ENCODE measurements around the gene RAB3D. TPM values are rescaled to one million over a fixed set of nuclear protein-coding genes. Genes with fewer than 3 reads are reported as not detected.

Gene RAB3D
- total RNA-seq, 2 experiments from 2014 or later: 9.8 to 10.7 TPM

DNA sequence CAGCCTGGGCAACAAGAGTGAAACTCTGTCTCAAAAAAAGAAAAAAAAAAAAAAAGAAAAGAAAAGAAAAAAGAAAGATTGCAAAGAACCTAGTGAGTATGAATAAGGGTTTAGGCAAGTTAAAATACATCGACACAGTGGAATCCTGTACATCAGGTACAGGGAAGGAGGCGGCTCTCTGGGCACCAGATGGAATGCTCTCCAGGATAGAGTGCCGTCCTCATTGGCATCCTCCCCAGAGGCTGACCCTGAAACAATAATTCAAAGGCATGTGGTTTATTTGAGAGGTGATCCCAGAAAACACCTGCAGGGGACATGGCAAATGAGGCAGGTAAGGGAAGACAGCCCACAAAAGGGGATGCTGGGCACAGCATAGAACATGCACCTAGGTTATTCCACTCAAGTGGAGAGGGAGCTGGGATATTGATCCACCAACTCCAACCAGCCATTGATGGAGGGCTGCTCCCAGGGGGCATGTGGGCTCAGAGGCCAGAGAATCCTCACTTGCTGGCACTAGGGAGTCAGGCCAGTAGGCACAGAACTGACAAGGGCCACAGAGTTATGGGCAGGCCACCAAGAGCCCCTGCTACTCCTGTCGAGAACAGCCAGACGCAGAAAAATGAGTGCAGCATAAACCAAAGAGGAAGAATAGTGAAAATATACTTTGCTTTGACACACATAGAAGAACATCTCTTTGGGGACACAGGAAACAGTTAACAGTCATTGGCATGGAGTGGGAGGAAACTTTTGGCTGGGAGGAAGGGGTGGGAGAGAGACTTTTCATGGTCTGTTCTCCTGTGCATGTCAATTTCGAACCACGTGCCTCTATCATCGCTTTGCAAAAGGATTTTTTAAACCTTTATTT lies 39.3 kb downstream of the RAB3D start:
- intact Hi-C loops (cut with micrococcal nuclease): no loop called here
- CTCF ChIA-PET: no interaction called here
- no peak overlapping the region for H3K27ac Mint-ChIP-seq
- H3K4me3 Mint-ChIP-seq: no peak overlapping the region
- no peaks in the 10 kb centered on the region for H3K4me1 Mint-ChIP-seq (ENCODE audit: low read depth)
- H3K27me3 Mint-ChIP-seq (ENCODE audit: low read depth): no peaks in the 10 kb centered on the region
- H3K9me3 Mint-ChIP-seq: no peaks in the 10 kb centered on the region
- H3K36me3 Mint-ChIP-seq (ENCODE audit: low read depth): no peaks in the 10 kb centered on the region
- DNase-seq: no peak

DNA sequence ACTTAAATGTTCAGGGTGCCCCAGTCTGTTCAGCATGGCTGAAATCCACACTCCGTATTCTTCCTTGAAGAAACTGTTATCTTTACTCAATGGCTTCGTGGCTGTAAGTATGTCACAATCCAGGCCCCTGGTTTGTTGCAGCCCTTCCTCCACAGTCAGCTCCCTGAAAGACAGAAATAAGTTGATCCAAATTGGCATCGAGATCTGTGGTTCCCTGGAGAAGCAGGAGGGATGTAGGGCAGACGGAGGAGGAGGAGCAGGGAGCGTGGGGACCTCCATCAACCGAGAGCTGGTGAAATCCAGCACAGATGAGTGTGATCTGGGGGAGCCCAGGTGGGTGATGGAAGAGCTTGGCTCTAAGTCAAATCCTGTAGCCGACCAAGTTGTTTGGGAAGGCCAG lies 43.2 kb downstream of the RAB3D start:
- H3K4me3 Mint-ChIP-seq: no peak overlapping the region
- CTCF ChIA-PET: interaction anchor here (0.6 kb wide), 2 partner anchors 45 to 516 kb away, joined by 3 to 4 read pairs; no protein-coding TSS in a partner anchor
- intact Hi-C loops (cut with micrococcal nuclease): no loop called here
- no peak for DNase-seq
- H3K9me3 Mint-ChIP-seq: no peaks in the 10 kb centered on the region
- H3K27me3 Mint-ChIP-seq (ENCODE audit: low read depth): peaks cover 6% of the 10 kb centered on the region
- H3K27ac Mint-ChIP-seq: no peak overlapping the region
- H3K4me1 Mint-ChIP-seq (ENCODE audit: low read depth): peaks cover 9% of the 10 kb centered on the region
- H3K36me3 Mint-ChIP-seq (ENCODE audit: low read depth): no peaks in the 10 kb centered on the region

DNA sequence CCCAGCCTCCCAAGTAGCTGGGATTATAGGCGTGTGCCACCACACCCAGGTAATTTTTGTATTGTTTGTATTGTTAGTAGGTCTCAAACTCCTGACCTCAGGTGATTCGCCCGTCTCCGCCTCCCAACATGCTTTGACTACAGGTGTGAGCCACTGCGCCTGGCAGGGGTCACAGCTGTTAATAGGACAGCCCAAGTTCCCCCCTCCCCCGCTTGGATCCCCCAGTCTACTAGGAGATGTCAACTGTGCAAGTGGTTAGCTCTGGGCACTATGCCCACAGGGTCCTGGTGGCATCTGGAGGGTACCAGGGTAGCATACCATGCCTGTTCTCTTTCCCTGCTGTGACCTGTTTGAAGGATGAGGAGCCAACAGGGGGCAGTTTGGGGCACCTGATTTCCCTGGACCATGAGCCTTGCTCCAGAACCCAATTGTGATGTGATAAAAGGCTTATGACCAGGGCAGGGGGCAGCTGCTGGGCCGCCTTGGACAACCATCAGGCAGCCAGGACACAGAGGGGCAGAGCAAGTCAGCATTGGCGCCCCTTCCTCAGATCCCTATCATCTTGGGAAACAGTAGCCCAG lies 43.7 kb downstream of the RAB3D start, which contains the start of gene TSPAN16:
Gene TSPAN16, plus strand, starts transcription at position 496 of the 581 bp plus-strand sequence. CDS start 138 bp downstream, outside the sequence.
- no peak within 1 kb of the TSS for H3K4me3 Mint-ChIP-seq
- no peaks in the 10 kb centered on the region for H3K9me3 Mint-ChIP-seq
- intact Hi-C loops (cut with micrococcal nuclease): no loop called here
- DNase-seq: no peak
- peaks cover 8% of the 10 kb centered on the region for H3K27me3 Mint-ChIP-seq (ENCODE audit: low read depth)
- H3K27ac Mint-ChIP-seq: no peak within 1 kb of the TSS
- CTCF ChIA-PET: interaction anchor here (0.5 to 0.7 kb wide), 3 partner anchors 86 to 383 kb away, joined by 3 read pairs; partner anchors contain the start of gene EPOR
- no peaks in the 10 kb centered on the region for H3K36me3 Mint-ChIP-seq (ENCODE audit: low read depth)
- peaks cover 9% of the 10 kb centered on the region for H3K4me1 Mint-ChIP-seq (ENCODE audit: low read depth)

DNA sequence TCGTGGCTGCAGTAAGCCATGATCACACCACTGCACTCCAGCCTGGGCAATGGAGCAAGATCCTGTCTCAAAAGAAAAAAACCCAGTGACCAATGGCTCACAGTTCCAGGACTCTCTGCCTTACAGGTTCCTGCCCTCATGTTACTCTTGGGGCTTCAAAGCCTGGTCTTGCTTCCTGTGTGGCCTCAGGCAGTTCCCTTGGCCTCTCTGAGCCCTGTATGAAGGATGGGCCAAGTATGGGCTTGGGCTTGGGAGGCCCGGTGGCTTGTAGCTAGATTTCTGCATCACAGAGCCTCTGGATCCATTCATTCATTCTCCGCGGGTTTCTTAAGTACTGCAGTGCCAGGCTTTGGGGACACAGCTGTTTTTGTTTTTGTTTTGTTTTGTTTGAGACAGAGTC lies 44.3 kb downstream of the RAB3D start:
- Mint-ChIP-seq H3K4me3 (no peak overlapping the region), H3K4me1 (ENCODE audit: low read depth) (peaks cover 9% of the 10 kb centered on the region), H3K27ac (no peak overlapping the region), H3K36me3 (ENCODE audit: low read depth) (no peaks in the 10 kb centered on the region), H3K27me3 (ENCODE audit: low read depth) (peaks cover 8% of the 10 kb centered on the region), H3K9me3 (no peaks in the 10 kb centered on the region)
- no peak for DNase-seq
- intact Hi-C loops (cut with micrococcal nuclease): no loop called here
- CTCF ChIA-PET: interaction anchor here (0.5 to 0.7 kb wide), 3 partner anchors 86 to 382 kb away, joined by 3 read pairs; partner anchors contain the start of gene EPOR

DNA sequence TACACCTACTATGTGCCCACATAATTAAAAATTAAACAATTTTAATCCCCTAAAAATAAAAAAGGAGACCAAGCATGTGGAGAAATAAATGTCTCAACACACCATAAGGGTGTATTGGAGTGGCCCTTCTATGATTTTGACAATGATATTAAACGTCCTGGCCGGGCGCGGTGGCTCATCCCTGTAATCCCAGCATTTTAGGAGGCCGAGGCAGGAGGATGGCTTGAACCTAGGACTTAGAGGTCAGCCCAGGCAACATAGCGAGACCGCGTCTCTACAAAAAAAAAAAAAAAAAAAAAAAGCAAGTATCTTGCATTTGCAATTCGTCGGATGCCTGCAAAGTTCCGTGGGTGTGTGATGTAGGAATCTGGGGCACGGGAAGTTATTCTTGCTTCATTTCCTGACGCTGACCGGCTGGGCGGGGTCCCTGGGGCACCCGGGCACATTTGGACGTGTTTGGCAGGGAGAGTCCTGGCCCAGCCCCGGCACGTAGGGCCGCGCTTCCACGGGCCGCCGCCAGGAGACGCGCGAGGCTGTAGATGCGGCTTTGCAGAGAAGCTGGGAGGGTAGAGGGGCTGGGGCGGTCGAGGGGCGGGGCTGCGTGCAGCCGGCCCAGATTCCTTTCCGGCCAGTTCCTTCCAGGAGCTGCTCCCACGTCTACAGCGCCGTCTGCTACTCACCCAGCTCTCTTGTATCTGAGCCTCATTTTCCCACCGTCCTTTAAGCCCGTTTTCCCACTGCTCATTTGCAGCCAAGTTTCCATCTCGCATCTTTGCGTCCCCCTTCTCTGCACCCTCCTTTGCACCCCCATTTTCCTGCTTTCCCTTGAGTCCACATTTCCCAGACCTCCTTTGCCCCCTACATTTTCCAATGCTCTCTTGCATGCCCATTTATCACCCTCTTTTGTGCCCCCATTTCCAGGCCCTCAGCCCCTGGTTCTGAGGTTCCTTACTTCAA lies 45.7 kb downstream of the RAB3D start:
- Mint-ChIP-seq H3K9me3 (no peaks in the 10 kb centered on the region), H3K27me3 (ENCODE audit: low read depth) (peaks cover 8% of the 10 kb centered on the region), H3K27ac (no peak overlapping the region), H3K4me3 (peak overlapping the region; percentile 66), H3K36me3 (ENCODE audit: low read depth) (no peaks in the 10 kb centered on the region), H3K4me1 (ENCODE audit: low read depth) (peaks cover 9% of the 10 kb centered on the region)
- intact Hi-C loops (cut with micrococcal nuclease): loop anchor here (1.0 to 5.0 kb wide), 4 partner anchors 31 to 294 kb away; no protein-coding TSS in a partner anchor
- CTCF ChIA-PET: interaction anchor here (0.6 to 1.1 kb wide), 11 partner anchors 10 to 240 kb away, joined by 3 to 6 read pairs (median 4); no protein-coding TSS in a partner anchor
- peak; percentile 90 for DNase-seq

DNA sequence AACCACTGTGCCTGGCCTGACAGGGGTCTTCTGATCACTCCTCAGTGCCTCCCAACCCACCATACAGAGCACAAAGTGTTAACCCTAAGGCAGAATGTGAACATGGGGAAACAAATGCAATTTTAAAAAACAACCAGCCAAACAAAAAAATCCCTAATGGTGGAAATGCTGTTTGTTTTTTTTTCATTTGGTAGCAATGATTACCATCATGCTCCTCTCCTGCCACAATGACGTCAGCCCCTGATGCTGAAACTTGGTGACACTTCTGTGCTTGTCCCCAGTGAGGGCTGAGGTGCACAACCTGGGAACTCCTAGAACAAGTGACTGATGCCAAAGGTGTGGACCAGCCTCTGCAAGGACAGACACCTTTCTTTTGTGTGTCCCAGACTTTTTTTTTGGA lies 47.5 kb downstream of the RAB3D start:
- no peaks in the 10 kb centered on the region for H3K36me3 Mint-ChIP-seq (ENCODE audit: low read depth)
- H3K9me3 Mint-ChIP-seq: no peaks in the 10 kb centered on the region
- CTCF ChIA-PET: interaction anchor here (1.3 kb wide), 1 partner anchor 244 kb away, joined by 3 read pairs; no protein-coding TSS in a partner anchor
- H3K27ac Mint-ChIP-seq: no peak overlapping the region
- H3K4me1 Mint-ChIP-seq (ENCODE audit: low read depth): peaks cover 9% of the 10 kb centered on the region
- intact Hi-C loops (cut with micrococcal nuclease): loop anchor here (5.0 kb wide), 1 partner anchor 295 kb away; no protein-coding TSS in a partner anchor
- no peak for DNase-seq
- H3K27me3 Mint-ChIP-seq (ENCODE audit: low read depth): peaks cover 12% of the 10 kb centered on the region
- H3K4me3 Mint-ChIP-seq: no peak overlapping the region

DNA sequence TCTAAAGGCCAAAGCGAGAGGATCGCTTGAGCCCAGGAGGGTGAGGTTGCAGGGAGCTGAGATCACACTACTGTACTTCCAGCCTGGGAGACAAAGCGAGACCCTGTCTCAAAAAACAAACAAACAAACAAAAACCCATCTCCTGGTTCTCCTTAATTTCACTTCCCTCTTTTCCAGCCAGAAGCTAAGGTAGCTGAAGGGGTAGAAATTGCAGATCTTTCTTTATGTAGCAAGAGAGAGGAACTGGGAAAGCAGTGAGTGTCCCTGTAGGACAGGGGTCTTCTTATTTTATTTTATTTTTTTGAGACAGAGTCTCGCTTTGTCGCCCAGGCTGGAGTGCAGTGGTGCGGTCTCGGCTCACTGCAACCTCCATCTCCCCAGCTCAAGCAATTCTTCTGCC lies 48.0 kb downstream of the RAB3D start:
- CTCF ChIA-PET: interaction anchor here (1.3 kb wide), 1 partner anchor 245 kb away, joined by 3 read pairs; no protein-coding TSS in a partner anchor
- DNase-seq: no peak
- Mint-ChIP-seq H3K27me3 (ENCODE audit: low read depth) (peaks cover 13% of the 10 kb centered on the region), H3K27ac (no peak overlapping the region), H3K36me3 (ENCODE audit: low read depth) (no peaks in the 10 kb centered on the region), H3K4me3 (no peak overlapping the region), H3K4me1 (ENCODE audit: low read depth) (peaks cover 9% of the 10 kb centered on the region), H3K9me3 (no peaks in the 10 kb centered on the region)
- intact Hi-C loops (cut with micrococcal nuclease): loop anchor here (5.0 kb wide), 1 partner anchor 296 kb away; no protein-coding TSS in a partner anchor

DNA sequence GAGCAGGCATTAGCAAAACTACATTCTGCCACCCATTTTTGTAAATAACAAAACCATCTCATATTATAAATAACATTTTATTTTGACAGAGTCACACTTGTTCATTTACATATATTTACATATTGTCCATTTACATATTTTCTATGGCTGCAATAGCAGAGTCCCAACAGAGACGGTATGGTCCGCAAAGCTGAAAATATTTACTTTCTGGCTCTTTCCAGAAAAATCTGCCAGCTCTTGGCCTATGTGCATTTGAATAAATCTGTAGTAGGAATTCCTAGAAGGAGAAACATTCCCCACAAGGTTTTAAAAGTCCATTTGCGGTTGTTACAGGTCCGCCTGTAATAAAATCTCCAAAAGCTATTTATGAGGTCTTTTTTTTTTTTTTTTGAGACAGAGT lies 49.2 kb downstream of the RAB3D start:
- CTCF ChIA-PET: interaction anchor here (0.7 to 1.2 kb wide), 3 partner anchors 117 to 349 kb away, joined by 3 read pairs; no protein-coding TSS in a partner anchor
- Mint-ChIP-seq H3K27me3 (ENCODE audit: low read depth) (peaks cover 14% of the 10 kb centered on the region), H3K4me1 (ENCODE audit: low read depth) (peaks cover 9% of the 10 kb centered on the region), H3K27ac (no peak overlapping the region), H3K9me3 (no peaks in the 10 kb centered on the region), H3K4me3 (no peak overlapping the region), H3K36me3 (ENCODE audit: low read depth) (no peaks in the 10 kb centered on the region)
- DNase-seq: no peak
- intact Hi-C loops (cut with micrococcal nuclease): loop anchor here (5.0 kb wide), 1 partner anchor 297 kb away; no protein-coding TSS in a partner anchor

DNA sequence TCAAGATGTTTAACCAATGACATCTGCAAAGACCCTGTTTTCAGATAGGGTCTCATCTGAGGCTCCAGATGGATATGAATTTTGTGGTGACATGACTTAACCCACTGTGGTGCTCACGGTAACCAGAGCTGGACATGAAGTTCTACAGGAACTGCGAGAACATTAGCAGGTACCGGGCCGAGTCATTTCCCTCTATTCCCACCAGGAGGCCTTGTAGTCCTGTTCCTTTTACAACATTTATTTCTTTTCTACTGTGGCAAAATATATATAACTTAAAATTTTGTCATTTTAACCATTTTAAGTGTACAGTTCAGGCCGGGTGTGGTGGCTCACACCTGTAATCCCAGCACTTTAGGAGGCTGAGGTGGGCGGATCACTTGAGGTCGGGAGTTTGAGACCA lies 51.1 kb downstream of the RAB3D start:
- no peak overlapping the region for H3K27ac Mint-ChIP-seq

DNA sequence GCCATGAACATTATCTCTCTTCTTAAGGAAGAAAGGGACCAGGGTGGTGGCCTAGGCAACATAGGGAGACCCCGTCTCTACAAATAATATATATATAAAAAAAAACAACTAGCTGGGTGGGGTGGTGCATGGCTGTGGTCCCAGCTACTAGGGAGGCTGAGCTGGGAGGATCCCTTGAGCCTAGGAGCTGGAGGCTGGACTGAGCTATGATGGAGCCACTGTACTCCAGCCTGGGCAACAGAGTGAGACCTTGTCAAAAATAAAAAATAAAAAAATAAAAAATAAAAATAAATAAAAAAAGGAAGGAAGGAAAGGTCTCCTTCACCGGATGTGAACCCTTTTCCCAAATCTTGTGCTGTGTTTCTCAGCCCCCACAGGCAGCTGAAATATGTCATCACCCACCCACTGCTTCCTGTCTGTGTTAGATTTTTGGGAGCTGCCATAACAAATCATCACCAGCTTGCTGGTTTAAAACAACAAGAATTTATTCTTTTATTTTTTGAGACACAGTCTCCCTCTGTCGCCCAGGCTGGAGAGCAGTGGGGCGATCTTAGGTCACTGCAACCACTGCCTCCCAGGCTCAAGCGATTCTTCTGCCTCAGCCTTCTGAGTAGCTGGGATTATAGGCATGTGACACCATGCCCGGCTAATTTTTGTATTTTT lies 53.0 kb downstream of the RAB3D start:
- H3K27ac Mint-ChIP-seq: no peak overlapping the region
- intact Hi-C loops (cut with micrococcal nuclease): no loop called here
- no peaks in the 10 kb centered on the region for H3K9me3 Mint-ChIP-seq
- DNase-seq: peak; percentile 13
- H3K27me3 Mint-ChIP-seq (ENCODE audit: low read depth): peaks cover 23% of the 10 kb centered on the region
- no peaks in the 10 kb centered on the region for H3K36me3 Mint-ChIP-seq (ENCODE audit: low read depth)
- H3K4me3 Mint-ChIP-seq: no peak overlapping the region
- CTCF ChIA-PET: interaction anchor here (0.7 to 1.2 kb wide), 3 partner anchors 36 to 342 kb away, joined by 3 to 7 read pairs (median 4); no protein-coding TSS in a partner anchor
- no peaks in the 10 kb centered on the region for H3K4me1 Mint-ChIP-seq (ENCODE audit: low read depth)

More for the DNA sequence above, 51.1 kb downstream of the RAB3D start:
- Mint-ChIP-seq H3K4me1 (ENCODE audit: low read depth) (peaks cover 2% of the 10 kb centered on the region), H3K4me3 (no peak overlapping the region), H3K36me3 (ENCODE audit: low read depth) (no peaks in the 10 kb centered on the region), H3K9me3 (no peaks in the 10 kb centered on the region), H3K27me3 (ENCODE audit: low read depth) (peaks cover 16% of the 10 kb centered on the region)
- intact Hi-C loops (cut with micrococcal nuclease): no loop called here
- DNase-seq: no peak
- CTCF ChIA-PET: interaction anchor here (0.7 kb wide), 1 partner anchor 114 kb away, joined by 4 read pairs; no protein-coding TSS in a partner anchor

DNA sequence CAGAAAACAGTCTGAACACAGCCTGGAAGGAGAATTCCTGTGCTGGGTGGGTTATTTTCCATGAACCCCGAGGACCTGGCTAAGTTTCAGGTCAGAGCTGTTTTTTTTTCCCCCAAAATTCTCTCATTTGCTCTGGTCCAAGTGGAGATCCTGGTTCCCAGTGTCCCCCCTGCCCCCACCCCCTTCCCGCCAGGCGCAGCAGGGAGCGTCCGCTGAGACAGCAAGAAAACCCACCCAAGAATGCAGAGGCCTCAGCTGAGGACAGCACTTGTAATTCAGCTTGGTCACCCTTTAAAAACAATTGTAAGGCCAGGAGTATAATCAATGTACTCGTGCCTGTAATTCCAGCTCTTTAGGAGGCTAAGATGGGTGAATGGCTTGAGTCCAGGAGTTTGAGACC lies 54.9 kb downstream of the RAB3D start:
- H3K4me1 Mint-ChIP-seq (ENCODE audit: low read depth): peaks cover 5% of the 10 kb centered on the region
- no peak for DNase-seq
- H3K36me3 Mint-ChIP-seq (ENCODE audit: low read depth): no peaks in the 10 kb centered on the region
- intact Hi-C loops (cut with micrococcal nuclease): no loop called here
- peaks cover 29% of the 10 kb centered on the region for H3K27me3 Mint-ChIP-seq (ENCODE audit: low read depth)
- peaks cover 2% of the 10 kb centered on the region for H3K9me3 Mint-ChIP-seq
- H3K4me3 Mint-ChIP-seq: no peak overlapping the region
- CTCF ChIA-PET: no interaction called here
- no peak overlapping the region for H3K27ac Mint-ChIP-seq
